ENCODE measurements around the gene ATP6V0E2.

The ATP6V0E2 gene

GRCh38 chr7:149873074-149873969 is at the start of gene ATP6V0E2:
Gene ATP6V0E2 (plus strand): TSS chr7:149873969. CDS start chr7:149874066, 97 bp downstream.
- Histone ChIP-seq H3K79me2 (ENCODE audit: control insufficient read depth, low read length) (peaks cover 21% of the 10 kb centered on the region), H3K9me3 (ENCODE audit: control insufficient read depth, insufficient read depth, low read length) (no peaks in the 10 kb centered on the region), H3K27ac (ENCODE audit: low read depth, low read length) (peak within 1 kb of the TSS; percentile 27), H3K4me1 (ENCODE audit: control insufficient read depth, low read length) (peaks cover 42% of the 10 kb centered on the region), H3K9me2 (replicated peaks; ENCODE audit: control insufficient read depth, low read length) (no peaks in the 10 kb centered on the region), H3K36me3 (ENCODE audit: control insufficient read depth, low read length) (peaks cover 9% of the 10 kb centered on the region), H3K4me3 (ENCODE audit: low read length) (peak within 1 kb of the TSS; percentile 86), H3K4me2 (ENCODE audit: low read length) (peak within 1 kb of the TSS; percentile 74), H3K27me3 (ENCODE audit: control insufficient read depth, low read length) (no peaks in the 10 kb centered on the region), H4K20me1 (ENCODE audit: control insufficient read depth, insufficient read depth, low read depth, low read length) (peaks cover 2% of the 10 kb centered on the region; the same call in 1 of the 2 replicates), H3F3A (ENCODE audit: control insufficient read depth, insufficient read depth) (peaks cover 10% of the 10 kb centered on the region; the same call in 1 of the 2 replicates)
- TF ChIP-seq EZH2phosphoT487 (IDR thresholded peaks at IDR 0.05; ENCODE audit: borderline replicate concordance, low read length) = 0 out of 2 replicates have a peak, but pooled peaks have one; percentile 61
- TF ChIP-seq, protein P1, sequence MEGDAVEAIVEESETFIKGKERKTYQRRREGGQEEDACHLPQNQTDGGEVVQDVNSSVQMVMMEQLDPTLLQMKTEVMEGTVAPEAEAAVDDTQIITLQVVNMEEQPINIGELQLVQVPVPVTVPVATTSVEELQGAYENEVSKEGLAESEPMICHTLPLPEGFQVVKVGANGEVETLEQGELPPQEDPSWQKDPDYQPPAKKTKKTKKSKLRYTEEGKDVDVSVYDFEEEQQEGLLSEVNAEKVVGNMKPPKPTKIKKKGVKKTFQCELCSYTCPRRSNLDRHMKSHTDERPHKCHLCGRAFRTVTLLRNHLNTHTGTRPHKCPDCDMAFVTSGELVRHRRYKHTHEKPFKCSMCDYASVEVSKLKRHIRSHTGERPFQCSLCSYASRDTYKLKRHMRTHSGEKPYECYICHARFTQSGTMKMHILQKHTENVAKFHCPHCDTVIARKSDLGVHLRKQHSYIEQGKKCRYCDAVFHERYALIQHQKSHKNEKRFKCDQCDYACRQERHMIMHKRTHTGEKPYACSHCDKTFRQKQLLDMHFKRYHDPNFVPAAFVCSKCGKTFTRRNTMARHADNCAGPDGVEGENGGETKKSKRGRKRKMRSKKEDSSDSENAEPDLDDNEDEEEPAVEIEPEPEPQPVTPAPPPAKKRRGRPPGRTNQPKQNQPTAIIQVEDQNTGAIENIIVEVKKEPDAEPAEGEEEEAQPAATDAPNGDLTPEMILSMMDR (IDR thresholded peaks at IDR 0.05; ENCODE audit: low read depth, low read length, poor library complexity, severe bottlenecking) = no peak

DNA sequence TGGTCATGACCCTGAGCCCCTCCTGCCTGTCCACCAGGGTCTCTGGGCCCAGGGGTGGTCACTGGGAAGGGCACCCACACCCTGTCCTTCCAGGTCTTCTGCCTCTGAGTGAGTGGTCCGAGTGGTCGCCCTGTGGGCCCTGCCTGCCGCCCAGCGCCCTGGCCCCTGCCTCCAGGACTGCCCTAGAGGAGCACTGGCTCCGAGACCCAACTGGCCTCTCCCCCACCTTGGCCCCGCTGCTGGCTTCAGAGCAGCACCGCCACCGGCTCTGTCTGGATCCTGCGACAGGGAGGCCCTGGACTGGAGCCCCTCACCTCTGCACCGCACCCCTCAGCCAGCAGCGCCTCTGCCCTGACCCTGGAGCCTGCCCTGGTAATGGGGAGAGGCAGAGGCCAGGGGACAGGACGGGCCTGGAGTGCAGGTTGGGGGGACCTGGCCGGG is 49.4 kb upstream of the ATP6V0E2 start:
- Histone ChIP-seq H3K4me1 (ENCODE audit: control insufficient read depth, low read length) (no peaks in the 10 kb centered on the region), H3K27me3 (ENCODE audit: control insufficient read depth, low read length) (peaks cover 5% of the 10 kb centered on the region; the same call in 1 of the 2 replicates)
- TF ChIP-seq, protein P1 (IDR thresholded peaks at IDR 0.05; ENCODE audit: low read depth, low read length, poor library complexity, severe bottlenecking) = no peak
- TF ChIP-seq EZH2phosphoT487 (IDR thresholded peaks at IDR 0.05; ENCODE audit: borderline replicate concordance, low read length) = no peak

GRCh38 chr7:149824748-149825566 is 48.8 kb upstream of the ATP6V0E2 start:
- no peaks in the 10 kb centered on the region for H3K79me2 ChIP-seq (ENCODE audit: control insufficient read depth, low read length)
- peaks cover 5% of the 10 kb centered on the region; the same call in 1 of the 2 replicates for H3K27me3 ChIP-seq (ENCODE audit: control insufficient read depth, low read length)
- H3K9me2 ChIP-seq (replicated peaks; ENCODE audit: control insufficient read depth, low read length) = no peaks in the 10 kb centered on the region
- TF ChIP-seq, protein P1 (IDR thresholded peaks at IDR 0.05; ENCODE audit: low read depth, low read length, poor library complexity, severe bottlenecking) = no peak
- no peak for TF ChIP-seq EZH2phosphoT487 (IDR thresholded peaks at IDR 0.05; ENCODE audit: borderline replicate concordance, low read length)
- no peaks in the 10 kb centered on the region for H3F3A ChIP-seq (ENCODE audit: control insufficient read depth, insufficient read depth)
- no peaks in the 10 kb centered on the region for H3K4me1 ChIP-seq (ENCODE audit: control insufficient read depth, low read length)
- H3K9me3 ChIP-seq (ENCODE audit: control insufficient read depth, insufficient read depth, low read length) = no peaks in the 10 kb centered on the region
- H3K36me3 ChIP-seq (ENCODE audit: control insufficient read depth, low read length) = no peaks in the 10 kb centered on the region
- no peaks in the 10 kb centered on the region for H4K20me1 ChIP-seq (ENCODE audit: control insufficient read depth, insufficient read depth, low read depth, low read length)
- H3K4me3 ChIP-seq (ENCODE audit: low read length) = no peak overlapping the region
- no peak overlapping the region for H3K4me2 ChIP-seq (ENCODE audit: low read length)
- no peak overlapping the region for H3K27ac ChIP-seq (ENCODE audit: low read depth, low read length)

More for the DNA sequence above, 49.4 kb upstream of the ATP6V0E2 start:
- Histone ChIP-seq H3K79me2 (ENCODE audit: control insufficient read depth, low read length) (no peaks in the 10 kb centered on the region), H3K9me3 (ENCODE audit: control insufficient read depth, insufficient read depth, low read length) (no peaks in the 10 kb centered on the region), H4K20me1 (ENCODE audit: control insufficient read depth, insufficient read depth, low read depth, low read length) (no peaks in the 10 kb centered on the region), H3K36me3 (ENCODE audit: control insufficient read depth, low read length) (no peaks in the 10 kb centered on the region), H3K27ac (ENCODE audit: low read depth, low read length) (no peak overlapping the region), H3K4me2 (ENCODE audit: low read length) (no peak overlapping the region), H3F3A (ENCODE audit: control insufficient read depth, insufficient read depth) (no peaks in the 10 kb centered on the region), H3K9me2 (replicated peaks; ENCODE audit: control insufficient read depth, low read length) (no peaks in the 10 kb centered on the region), H3K4me3 (ENCODE audit: low read length) (no peak overlapping the region)

Measured in DOHH2 (cell line).